ENCODE results near the gene KRT7.

The KRT7 gene

GRCh38 chr12:52245962-52246569 lies 13.0 kb downstream of the KRT7 start:
- no peaks in the 10 kb centered on the region for H3K9me3 ChIP-seq (ENCODE audit: insufficient read depth, low read length)
- H3K27me3 ChIP-seq (ENCODE audit: low read depth, low read length) = no peaks in the 10 kb centered on the region
- no peak for TF ChIP-seq EZH2phosphoT487 (IDR thresholded peaks at IDR 0.05; ENCODE audit: low read depth)
- H3K9ac ChIP-seq (ENCODE audit: low read length) = peak overlapping the region; percentile 45; the same call in 1 of the 2 replicates
- peak overlapping the region; percentile 75; the same call in 1 of the 2 replicates for H3K4me3 ChIP-seq (ENCODE audit: low read length)
- H3K79me2 ChIP-seq (ENCODE audit: low read length) = no peaks in the 10 kb centered on the region
- H3K4me2 ChIP-seq (ENCODE audit: low read length) = peak overlapping the region; percentile 89
- H3K36me3 ChIP-seq (replicated peaks; ENCODE audit: low read depth, low read length) = no peaks in the 10 kb centered on the region
- no peaks in the 10 kb centered on the region for H4K20me1 ChIP-seq (ENCODE audit: insufficient read depth, low read length)
- no peak overlapping the region for H2AFZ ChIP-seq (ENCODE audit: low read depth, low read length)
- peaks cover 58% of the 10 kb centered on the region for H3K4me1 ChIP-seq (ENCODE audit: low read length)
- H3K27ac ChIP-seq (ENCODE audit: low read length) = peak overlapping the region; percentile 65; the same call in 1 of the 2 replicates

GRCh38 chr12:52246720-52247621 lies 13.9 kb downstream of the KRT7 start:
- H4K20me1 ChIP-seq (ENCODE audit: insufficient read depth, low read length) = no peaks in the 10 kb centered on the region
- no peak for TF ChIP-seq EZH2phosphoT487 (IDR thresholded peaks at IDR 0.05; ENCODE audit: low read depth)
- TF ChIP-seq CTCF (IDR thresholded peaks at IDR 0.05; ENCODE audit: low read depth, low read length) = no peak
- no peak overlapping the region for H2AFZ ChIP-seq (ENCODE audit: low read depth, low read length)
- peak overlapping the region; percentile 75; the same call in 1 of the 2 replicates for H3K4me3 ChIP-seq (ENCODE audit: low read length)
- H3K27me3 ChIP-seq (ENCODE audit: low read depth, low read length) = no peaks in the 10 kb centered on the region
- peak overlapping the region; percentile 65 for H3K27ac ChIP-seq (ENCODE audit: low read length)
- peak overlapping the region; percentile 45; the same call in 1 of the 2 replicates for H3K9ac ChIP-seq (ENCODE audit: low read length)
- H3K4me1 ChIP-seq (ENCODE audit: low read length) = peaks cover 58% of the 10 kb centered on the region
- H3K9me3 ChIP-seq (ENCODE audit: insufficient read depth, low read length) = no peaks in the 10 kb centered on the region
- no peaks in the 10 kb centered on the region for H3K79me2 ChIP-seq (ENCODE audit: low read length)
- H3K4me2 ChIP-seq (ENCODE audit: low read length) = peak overlapping the region; percentile 89
- H3K36me3 ChIP-seq (replicated peaks; ENCODE audit: low read depth, low read length) = no peaks in the 10 kb centered on the region

GRCh38 chr12:52247622-52248540 lies 14.8 kb downstream of the KRT7 start:
- Histone ChIP-seq H3K27me3 (ENCODE audit: low read depth, low read length) (no peaks in the 10 kb centered on the region), H3K27ac (ENCODE audit: low read length) (no peak overlapping the region)

More at GRCh38 chr12:52247622-52248540, 14.8 kb downstream of the KRT7 start:
- Histone ChIP-seq H4K20me1 (ENCODE audit: insufficient read depth, low read length) (no peaks in the 10 kb centered on the region), H2AFZ (ENCODE audit: low read depth, low read length) (no peak overlapping the region), H3K4me3 (ENCODE audit: low read length) (no peak overlapping the region), H3K9me3 (ENCODE audit: insufficient read depth, low read length) (no peaks in the 10 kb centered on the region), H3K9ac (ENCODE audit: low read length) (no peak overlapping the region), H3K36me3 (replicated peaks; ENCODE audit: low read depth, low read length) (no peaks in the 10 kb centered on the region), H3K4me2 (ENCODE audit: low read length) (no peak overlapping the region; the same call in 1 of the 2 replicates), H3K79me2 (ENCODE audit: low read length) (no peaks in the 10 kb centered on the region), H3K4me1 (ENCODE audit: low read length) (peaks cover 56% of the 10 kb centered on the region)
- TF ChIP-seq CTCF (IDR thresholded peaks at IDR 0.05; ENCODE audit: low read depth, low read length) (no peak), EZH2phosphoT487 (IDR thresholded peaks at IDR 0.05; ENCODE audit: low read depth) (no peak)

All from OCI-LY3 (cell line).